Limb (tissue), 2 donors: ENCODE results near the gene IFNA6.
"Not testable (repeated sequence)": the region's sequence is repeated elsewhere in the genome, so short reads cannot be mapped to it uniquely, and the experiment has no call there.

Experiments used
- DNase-seq, 2 donors: peaks; one replicate each; pipeline ENCODE4 v3.0.0-alpha.2; 2016; ENCODE audit errors: extremely low spot score in 2 of 2

IFNA6 gene

DNA sequence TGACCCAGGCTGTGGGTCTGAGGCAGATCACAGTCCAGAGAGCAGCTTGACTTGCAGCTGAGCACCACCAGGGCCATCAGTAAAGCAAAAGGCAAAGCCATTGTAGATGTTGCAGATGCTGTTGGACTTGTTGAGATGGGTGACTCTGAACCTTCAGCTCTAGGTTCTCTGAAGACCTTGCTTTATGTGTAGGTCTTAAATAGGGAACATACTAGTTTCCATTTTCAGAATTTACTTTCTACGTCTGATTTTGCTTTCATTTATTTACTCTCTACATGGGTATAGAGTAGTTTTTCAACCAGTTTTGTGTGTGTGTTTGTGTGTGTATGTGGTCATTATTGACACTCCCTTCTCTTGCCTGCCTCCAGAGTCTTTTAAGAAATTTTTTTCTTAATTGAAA lies at the start of gene IFNA6:
Gene IFNA6 (minus strand): TSS at position 101 of the 400 bp plus-strand sequence. CDS start 0 bp downstream, at position 101.
- no peak for DNase-seq

- no peak for DNase-seq
Observed at GRCh38 chr9:21399956-21400355, 49.3 kb upstream of the IFNA6 start.

- no peak for DNase-seq
Observed at GRCh38 chr9:21398955-21399489, 48.3 kb upstream of the IFNA6 start.

DNA sequence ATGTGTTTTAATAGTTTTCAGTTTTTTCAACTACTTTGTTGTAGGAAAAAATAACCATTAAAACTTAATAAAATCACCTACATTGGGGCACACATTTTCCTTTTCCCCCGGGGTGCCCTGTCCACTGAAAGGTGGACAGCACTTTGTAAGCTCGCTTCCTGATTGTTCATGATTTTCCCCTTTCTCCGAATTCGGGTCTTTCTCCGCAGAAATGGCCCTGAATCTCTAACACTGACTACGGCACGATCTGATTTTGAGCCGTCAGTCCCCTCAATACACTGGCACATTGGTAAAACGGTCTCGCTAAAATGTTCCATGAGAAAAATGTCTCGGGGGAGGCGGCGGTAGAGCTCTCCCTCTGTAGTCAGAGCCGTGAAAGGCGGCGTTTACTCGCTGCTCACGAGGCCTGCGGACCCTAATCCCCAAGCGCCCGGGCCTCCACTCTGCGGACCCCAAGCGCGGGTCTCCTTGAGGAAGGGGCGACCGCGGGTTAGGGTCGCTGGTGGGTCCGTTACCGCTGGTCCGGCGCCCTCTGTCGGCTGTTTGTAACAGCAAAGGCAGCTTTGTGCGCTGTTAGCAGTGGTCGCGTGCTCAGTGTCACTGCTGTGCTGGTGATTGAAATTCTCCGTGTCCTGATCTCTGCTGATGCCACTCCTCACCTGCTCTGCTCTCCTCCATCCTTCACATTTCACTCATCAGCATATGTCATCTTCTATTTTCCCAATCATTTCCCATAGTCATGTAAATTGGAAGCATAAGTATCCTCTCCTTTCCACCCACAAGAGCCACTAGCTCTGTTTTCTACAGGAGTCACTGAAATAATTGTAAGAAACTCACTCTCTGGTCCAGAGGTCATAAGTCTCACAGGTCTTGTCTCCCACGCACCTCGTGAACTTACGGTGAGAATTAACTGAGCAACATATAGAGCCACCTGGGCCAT lies 45.4 kb upstream of the IFNA6 start:
- peak; percentile 32 to 82 for DNase-seq

- no peak for DNase-seq
Observed at GRCh38 chr9:21392270-21392669, 41.6 kb upstream of the IFNA6 start.

DNA sequence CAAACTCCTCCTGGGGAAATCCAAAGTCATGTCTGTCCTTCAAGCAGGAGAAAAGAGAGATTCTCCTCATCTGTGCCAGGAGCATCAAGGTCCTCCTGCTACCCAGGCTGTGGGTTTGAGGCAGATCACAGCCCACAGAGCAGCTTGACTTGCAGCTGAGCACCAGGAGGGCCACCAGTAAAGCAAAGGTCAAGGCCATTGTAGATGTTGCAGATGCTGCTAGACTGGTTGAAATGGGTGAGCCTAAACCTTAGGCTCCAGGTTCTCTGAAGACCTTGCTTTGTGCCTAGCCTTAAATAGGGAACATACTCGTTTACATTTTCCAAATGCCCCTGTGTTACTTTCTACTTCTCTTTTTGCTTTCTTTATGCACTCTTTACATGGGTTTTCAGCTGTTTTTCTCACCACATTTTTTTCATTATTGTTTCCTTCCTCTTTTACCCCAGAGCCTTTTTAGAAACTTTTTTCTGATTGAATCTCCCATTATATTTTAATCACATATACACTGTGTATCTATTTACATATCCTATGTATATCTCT lies 34.5 kb upstream of the IFNA6 start, which contains the start of gene IFNA2:
Gene IFNA2 (minus strand): TSS at position 268 of the 540 bp plus-strand sequence. CDS start 69 bp downstream, at position 199.
- DNase-seq, result no peak

DNA sequence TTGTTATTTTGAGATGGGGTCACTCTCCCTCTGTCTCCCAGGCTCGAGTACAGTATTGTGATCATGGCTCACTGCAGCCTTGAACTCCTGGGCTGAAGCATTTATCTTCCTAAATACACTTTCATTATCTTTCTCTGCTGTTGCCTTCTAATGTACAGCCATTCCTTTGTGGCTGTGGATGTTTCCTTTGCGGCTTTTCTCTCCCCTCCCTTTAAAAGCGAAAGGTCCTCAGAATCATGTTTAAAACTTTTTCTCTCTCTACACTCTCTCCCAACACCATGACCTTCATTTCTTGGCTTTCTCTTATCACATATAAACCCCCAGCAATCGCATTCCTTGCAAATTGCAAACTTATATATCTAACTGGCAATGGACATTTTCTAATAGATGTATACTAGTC lies 32.9 kb upstream of the IFNA6 start:
- no peak for DNase-seq

DNA sequence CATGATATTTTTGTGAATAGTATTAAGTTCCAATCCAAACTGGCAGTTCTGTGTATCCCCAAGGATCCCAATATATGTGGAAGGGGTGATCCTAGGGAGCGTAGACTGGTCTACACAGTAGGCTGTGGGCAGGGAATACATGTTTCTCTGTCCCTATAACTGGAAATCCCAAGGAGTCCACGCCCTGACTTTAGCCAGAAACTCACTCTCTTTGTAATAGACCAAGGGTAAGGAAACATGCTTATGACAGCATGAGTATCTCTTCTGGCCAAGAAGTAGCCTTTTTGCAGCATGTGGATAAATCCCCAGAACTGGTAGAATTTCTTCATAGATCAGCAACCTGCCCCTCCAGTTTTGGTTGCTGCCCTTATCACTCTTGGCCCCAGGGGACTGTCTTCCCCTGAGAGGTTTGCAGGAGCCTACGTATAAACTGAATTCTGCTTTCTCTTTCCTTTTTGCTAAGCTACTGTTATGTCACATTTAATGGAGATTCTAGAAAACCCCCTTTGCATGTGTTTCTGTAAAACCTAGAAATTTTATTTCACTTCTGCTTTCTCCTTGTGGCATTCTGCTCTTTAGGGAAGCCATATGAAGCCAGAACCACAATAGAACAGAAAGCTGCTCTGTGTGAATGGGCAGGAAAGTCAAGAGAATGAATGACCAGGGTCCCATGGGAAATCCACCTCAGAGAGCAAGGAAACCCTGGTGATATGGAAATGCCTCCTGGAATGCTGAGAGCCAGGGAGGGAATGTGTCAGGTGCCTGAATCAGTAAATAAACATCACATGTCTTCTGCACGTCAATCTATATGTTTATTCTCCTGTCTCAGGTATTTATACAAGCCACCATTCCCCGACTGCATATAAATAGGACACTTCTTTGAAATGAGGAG lies 31.0 kb upstream of the IFNA6 start:
- no peak for DNase-seq

- not testable (repeated sequence) for DNase-seq
Observed at GRCh38 chr9:21371467-21371866, 20.8 kb upstream of the IFNA6 start.

GRCh38 chr9:21367957-21368356 lies 17.3 kb upstream of the IFNA6 start, which contains the start of gene IFNA13:
IFNA13 (minus strand) TSS chr9:21368057; CDS start chr9:21368010, 47 bp downstream.
- no peak for DNase-seq

DNA sequence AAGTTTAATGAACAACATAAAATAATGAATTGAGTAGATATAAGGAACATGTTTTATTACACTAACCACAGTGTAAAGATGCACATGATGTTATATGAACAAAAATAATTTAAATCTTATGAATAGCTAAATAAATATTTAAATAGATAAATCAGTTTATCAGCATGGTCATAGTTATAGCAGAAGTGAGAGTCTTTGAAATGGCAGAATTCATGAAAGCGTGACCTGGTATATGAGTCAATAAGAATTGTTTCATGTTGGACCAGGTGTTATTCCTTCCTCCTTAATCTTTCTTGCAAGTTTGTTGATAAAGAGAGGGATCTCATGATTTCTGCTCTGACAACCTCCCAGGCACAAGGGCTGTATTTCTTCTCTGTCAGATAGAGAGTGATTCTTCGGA lies 16.5 kb upstream of the IFNA6 start:
- DNase-seq, result not testable (repeated sequence)

DNA sequence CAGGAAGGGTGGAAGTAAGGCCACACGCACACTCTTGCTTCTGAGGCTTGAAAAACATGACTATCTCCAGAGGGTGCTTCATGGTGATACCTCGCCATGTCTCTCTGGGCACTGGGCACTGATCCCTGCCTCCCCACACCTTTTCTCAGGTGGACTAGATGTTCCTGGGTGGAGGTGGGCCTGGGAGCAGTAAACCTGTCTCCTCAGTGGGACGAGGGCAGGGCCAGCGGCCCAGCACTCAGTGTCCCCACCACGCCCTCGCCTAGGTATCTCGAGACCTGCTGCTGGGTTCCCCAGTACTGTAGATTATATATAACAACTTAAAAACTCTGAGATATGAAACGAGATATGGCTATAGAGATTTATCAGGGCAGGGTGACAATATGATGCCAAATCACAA lies 11.6 kb upstream of the IFNA6 start:
- no peak for DNase-seq

DNA sequence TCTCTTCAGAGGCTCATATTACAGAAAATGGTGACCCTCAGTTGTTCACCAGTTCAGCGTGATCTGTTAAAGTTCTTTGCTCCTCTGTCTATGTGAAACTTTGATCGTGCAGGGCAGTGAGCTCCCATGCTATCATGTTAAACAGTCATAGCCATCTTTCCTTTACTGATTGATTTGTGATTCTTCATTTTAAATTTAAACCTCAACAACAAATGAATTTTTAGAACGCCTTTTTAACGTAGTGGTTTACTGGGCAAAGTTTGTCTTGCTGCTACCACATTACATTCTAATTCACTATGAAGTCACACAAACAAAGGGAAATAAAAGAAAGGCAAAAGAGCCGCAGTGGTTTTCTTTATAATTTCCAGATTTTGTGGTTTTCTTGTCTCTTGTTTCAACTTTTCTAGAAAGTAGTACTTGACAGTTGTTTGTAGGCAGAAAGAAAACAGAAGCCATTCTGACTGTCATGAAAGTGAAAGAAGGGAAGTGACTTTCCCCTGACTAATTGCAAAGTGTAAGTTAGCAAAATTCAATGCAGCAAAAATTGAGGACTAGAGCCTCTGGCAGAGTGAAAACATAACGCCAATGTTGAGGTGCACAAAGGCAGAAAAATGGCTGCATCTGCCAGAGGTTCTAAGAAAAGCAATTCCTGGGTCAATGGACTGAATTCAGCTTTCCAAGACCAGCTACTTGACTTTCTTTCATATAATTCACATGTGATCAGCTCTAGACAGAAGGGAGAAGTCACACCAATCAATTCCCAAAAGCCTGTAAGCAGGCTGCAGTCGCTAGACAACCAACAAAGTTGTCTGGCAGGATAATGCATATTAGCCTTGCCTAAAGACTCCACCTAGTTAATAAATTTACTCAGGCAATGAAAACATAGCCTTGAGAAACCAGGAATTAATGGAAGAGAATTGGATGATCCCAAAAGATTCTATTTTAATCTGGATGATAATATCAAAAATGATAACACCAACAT lies 7.1 kb upstream of the IFNA6 start:
- no peak for DNase-seq

- DNase-seq, result no peak
Observed at GRCh38 chr9:21348430-21348970, 2.2 kb downstream of the IFNA6 start.

- DNase-seq, result no peak
Observed at GRCh38 chr9:21340735-21341134, 10.0 kb downstream of the IFNA6 start.

DNA sequence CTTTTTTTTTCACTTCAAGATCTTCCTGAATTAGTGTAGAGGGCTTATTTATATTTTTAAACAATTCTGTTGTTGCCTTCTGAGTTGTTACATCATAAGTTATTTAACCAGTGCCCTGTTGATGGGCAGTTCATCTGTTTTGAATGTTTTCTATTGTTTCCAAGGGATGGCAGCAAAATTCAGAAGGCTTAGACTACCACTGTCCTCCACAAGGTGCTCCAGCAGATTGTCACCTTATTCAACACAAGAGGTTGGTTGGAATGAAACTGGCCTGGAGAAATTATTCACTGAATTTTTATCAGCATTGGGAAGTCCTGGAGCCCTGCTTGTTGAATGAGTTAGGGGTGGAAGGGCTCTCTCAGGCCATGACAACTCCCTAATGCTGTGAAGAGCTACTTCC lies 14.2 kb downstream of the IFNA6 start:
- DNase-seq, result no peak

DNA sequence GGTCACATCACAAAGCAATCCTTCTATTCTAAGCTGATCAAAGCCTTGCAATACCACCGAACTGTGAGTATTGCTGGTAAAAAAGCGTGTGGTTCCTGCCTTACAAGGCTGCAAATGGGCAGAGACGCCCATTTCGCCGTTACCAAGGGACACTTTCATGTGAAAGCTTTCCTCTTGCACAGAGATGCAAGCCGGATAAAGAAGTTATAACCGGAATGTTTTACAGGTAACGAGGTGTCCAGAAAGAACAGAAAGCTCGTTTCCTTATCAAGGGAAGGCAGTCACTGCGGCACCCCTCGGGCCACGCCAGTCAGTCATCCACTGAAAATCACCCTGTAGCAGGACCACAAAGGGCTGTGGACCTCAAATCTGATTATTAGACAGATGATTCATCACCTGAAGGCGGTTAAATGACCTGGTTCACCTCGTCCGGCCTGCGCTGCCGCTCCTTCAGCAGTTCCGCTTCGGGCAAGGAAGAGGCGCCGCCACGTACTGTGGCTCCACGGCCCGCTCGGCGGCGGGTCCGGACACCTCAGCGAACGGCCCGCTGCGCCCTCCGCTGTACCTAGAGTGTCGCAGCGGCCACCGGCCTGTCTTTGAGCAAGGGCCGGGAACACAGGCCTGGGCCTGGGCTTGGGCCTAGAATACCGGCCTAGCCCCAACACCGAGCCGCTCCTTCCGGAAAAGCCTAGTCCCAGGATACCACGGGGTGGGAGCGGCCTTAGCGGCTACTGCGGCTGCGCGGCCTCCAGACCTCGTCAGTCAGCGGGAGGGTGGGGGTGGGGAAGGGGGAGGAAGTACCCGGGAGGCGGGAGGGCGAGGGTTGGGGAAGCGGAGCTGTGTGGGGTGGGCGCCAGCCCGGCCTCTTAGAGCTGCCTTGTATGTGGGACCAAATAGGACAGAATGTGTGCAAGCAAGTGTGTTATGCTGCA lies 15.7 kb downstream of the IFNA6 start, which contains the start of gene KLHL9:
Gene KLHL9 (minus strand): TSS at position 704 of the 932 bp plus-strand sequence. CDS start 545 bp downstream, at position 159.
- peak; percentile 92 to 96 for DNase-seq

- no peak for DNase-seq
Observed at GRCh38 chr9:21333226-21333625, 17.5 kb downstream of the IFNA6 start.
